GM19328 (cell line): Measurements from ENCODE around the gene AKT1.

Source experiments
- ATAC-seq: cut with Tn5 transposase; IDR thresholded peaks from one replicate; pipeline ENCODE4 v1.9.1; 2021; ENCODE audit warnings: mild to moderate bottlenecking, moderate library complexity; ENCODE audit not compliant: unreplicated experiment

The AKT1 gene

GRCh38 chr14:104725772-104726548, 69.6 kb downstream of the AKT1 start:
- no peak for ATAC-seq

GRCh38 chr14:104724981-104725771, 70.4 kb downstream of the AKT1 start:
- no peak for ATAC-seq

- ATAC-seq = no peak
Measured at GRCh38 chr14:104724407-104724980, 71.1 kb downstream of the AKT1 start.

- no peak for ATAC-seq
Measured at GRCh38 chr14:104723651-104724406, 71.7 kb downstream of the AKT1 start, which contains the start of gene ADSS1. Gene ADSS1, plus strand, starts transcription at chr14:104724229. Its CDS starts 42 bp downstream, at chr14:104724271.

GRCh38 chr14:104722938-104723650, 72.5 kb downstream of the AKT1 start:
- no peak for ATAC-seq

- ATAC-seq = no peak
Measured at GRCh38 chr14:104721505-104722431, 73.8 kb downstream of the AKT1 start.
